Activated CD8-positive, alpha-beta memory T cell treated with anti-CD3 and anti-CD28 coated beads for 24 hours (primary cell): ENCODE data around the gene NELFE.
"Not testable (repeated sequence)": the region's sequence is repeated elsewhere in the genome, so short reads cannot be mapped to it uniquely, and the experiment has no call there.

Experiments used
- DNase-seq: peaks from one replicate; pipeline ENCODE4 v3.0.0-alpha.2; 2020

The NELFE gene

GRCh38 chr6:31911826-31912585 lies 46.8 kb downstream of the NELFE start:
- DNase-seq = no peak

DNA sequence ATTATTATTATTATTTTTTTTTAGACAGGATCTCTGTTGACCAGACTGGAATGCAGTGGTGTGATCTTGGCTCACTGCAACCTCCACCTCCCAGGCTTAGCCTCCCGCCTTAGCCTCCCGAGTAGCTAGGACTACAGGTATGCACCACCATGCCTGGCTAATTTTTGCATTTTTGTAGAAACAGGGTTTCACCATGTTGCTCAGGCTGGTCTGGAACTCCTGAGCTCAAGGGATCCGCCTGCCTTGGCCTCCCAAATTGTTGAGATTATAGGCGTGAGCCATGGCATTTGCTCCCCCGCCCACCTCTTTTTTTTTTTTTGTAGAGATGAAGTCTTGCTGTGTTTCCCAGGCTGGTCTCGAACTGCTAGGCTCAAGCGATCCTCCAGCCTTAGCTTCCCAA lies 49.5 kb downstream of the NELFE start:
- not testable (repeated sequence) for DNase-seq

DNA sequence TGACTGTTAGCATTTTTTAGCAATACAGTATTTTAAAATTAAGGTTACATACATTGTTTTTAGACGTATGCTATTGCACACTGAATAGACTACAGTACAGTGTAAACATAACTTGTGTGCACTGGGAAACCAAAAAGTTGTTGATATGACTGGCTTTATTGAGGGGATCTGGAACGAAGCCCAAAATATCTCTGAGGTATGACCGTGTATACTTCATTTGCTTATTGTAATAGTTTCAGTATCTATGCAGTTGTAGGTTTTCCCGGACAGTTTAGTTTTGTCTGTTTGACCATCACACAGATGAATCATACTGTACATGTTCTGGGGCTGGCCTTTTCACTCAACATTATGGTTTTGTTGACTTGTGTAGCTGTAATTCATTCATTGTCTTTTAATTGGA lies 50.0 kb downstream of the NELFE start:
- DNase-seq = no peak

GRCh38 chr6:31908255-31908654 lies 50.5 kb downstream of the NELFE start:
- not testable (repeated sequence) for DNase-seq

GRCh38 chr6:31907158-31907813 lies 51.5 kb downstream of the NELFE start:
- no peak for DNase-seq

GRCh38 chr6:31906727-31907126 lies 52.0 kb downstream of the NELFE start:
- not testable (repeated sequence) for DNase-seq

DNA sequence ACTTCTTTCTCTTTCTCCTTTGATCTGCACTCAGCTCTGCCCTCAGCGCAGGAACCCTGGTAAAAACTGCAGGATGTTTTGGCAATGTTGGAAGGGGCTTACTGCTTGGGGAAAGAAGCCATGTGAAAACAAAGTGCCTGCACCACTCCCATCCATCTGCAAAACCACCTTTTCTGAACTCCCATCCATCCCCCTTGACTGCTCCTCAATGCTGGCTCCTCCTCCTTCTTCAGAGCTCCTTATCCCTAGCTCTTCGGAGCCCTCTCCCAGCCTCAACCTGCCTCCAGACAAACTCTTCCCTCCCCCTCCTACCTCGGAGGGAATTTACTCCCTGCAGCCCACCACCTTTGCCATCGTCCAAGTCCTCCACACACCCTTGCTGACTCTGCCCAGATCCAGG lies 52.6 kb downstream of the NELFE start:
- DNase-seq = no peak

GRCh38 chr6:31905041-31905440 lies 53.7 kb downstream of the NELFE start:
- DNase-seq = no peak

DNA sequence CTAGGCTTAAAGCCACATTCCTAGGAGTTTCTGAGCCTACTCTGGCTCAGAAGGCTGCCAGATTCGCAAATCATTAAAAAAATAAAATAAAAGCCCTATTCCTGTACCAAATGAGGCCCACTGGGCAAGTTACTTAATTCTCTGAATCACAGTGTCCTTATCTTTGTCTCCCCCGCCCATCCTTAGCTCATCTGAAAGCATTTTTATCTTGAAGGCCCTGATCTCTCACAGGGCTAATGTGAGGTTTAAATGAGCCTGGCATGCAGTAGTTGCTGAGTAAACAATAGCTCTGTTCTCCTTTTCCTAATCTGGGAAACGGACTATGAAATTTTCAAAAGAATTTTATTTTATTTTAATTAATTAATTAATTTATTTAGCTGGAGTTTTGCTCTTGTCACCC lies 54.8 kb downstream of the NELFE start:
- DNase-seq = no peak
